ENCODE data around the gene HIGD1A. TPM values are rescaled to one million over a fixed set of nuclear protein-coding genes. Genes with fewer than 3 reads are reported as not detected.

HIGD1A gene
- polyA plus RNA-seq, 5 donors: 83.8 to 109 (median 106) TPM

DNA sequence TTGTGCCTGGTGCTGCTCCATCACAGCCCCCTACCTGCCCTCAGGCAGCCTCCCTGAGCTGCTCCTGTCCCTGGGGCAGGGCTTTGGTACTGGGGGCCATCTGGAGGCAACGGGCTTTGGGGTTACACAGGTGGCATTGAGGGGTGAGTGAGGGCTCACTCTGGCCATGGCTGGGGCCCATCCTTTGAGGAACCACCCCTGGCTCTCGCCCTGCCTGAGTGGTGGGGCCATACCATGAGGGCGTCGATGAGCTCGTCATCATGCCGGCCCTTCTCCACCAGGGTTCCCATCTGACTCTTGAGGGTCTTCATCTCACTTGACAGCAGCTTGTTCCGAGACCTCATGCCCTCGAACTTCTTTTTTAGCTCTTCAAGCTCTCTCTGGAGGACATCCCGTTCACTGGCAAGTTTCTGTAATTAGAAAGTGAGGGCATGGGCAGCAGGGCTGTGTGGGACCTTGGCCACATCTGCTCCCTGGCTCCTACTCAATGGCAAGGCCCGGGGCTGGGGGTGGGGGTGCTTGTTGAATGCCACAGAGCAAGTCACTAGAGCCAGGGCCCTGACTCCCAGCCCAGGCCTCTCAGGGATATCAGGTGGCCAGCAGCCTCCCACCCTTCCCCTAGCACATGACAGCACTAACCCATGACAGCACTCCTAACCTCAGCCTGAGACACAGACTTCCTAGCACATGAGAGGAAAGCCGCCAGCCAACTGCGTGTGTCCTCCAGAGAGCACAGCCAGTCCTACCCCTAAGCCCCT, 64.7 kb downstream of the HIGD1A start:
- DNase-seq: no peak

DNA sequence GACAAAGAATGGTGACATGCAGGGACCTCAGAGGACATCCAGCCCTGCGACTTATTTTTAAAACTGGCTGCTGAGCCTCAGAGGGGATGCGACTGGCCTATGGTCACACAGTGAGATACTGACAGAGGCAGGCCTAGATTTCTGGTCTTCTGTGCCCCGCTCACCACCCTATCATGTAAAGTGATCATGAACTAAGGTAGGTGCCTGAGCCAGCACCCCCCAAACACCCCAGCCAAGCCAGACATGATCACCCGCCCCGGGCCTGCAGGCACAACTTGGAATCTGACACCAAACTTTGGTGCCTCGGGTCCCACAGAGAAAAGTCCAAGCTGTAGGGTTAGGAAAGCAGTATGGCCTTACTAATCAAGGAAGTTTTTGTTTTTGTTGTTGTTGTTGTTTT, 67.8 kb downstream of the HIGD1A start:
- DNase-seq: no peak

DNA sequence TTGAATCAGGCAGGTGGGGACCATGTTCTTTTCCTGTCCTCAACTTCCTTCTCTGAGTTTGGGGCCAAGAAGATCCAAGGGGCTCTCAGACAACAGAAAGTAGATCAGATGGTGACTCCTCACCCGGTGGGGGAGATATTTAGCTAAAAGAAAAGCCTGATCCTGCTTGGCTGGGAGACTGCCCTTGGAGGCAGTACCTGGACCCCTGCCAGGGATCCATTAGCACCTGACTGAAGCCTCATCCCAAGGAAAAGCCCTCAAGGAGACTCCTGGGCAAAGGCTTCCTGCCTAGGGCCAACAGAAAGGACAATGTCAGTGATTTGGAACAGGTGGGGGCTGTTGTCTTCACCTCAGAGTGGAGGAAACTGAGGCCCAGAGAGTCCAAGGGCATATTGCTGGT, 68.2 kb downstream of the HIGD1A start:
- DNase-seq: no peak

DNA sequence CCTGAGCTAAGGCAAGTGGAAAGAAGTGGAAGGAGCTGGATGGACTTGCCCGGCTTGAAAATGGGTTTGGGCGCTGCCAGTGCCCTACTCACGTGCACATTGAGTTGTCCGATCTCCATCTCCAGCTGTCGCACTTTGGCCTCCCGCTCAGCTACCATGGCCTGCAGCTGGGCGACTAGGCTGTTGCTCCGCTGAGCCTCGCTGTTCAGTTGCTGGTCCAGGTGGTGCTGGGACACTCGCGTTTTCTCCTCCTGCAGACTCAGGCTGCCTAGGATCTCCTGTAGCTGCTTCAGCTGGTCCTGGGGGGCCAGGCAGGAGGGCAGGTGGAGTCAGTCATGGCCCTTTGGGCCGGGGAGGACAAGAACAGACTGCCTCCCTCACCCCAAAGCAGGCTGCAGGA, 68.7 kb downstream of the HIGD1A start:
- DNase-seq: no peak

DNA sequence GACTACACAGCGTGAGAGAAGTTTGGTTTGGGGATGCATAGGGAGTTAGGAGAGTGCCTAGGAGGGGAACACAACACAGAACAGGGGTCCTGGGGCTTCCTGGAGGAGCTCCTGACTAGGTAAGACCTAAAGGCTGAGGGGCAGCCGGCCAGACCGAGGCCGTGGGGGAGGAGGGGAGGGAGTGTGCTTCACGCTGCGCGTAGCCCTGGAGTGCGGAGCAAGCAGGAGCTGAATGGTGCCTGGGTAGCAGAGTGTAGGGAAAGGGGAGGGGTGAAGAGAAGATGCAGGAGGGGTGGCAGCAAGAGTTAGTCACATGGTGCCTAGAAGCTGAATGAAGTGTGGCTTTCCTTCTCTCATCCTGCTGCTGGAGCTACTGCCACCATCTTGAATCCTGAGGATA, 69.3 kb downstream of the HIGD1A start:
- no peak for DNase-seq

DNA sequence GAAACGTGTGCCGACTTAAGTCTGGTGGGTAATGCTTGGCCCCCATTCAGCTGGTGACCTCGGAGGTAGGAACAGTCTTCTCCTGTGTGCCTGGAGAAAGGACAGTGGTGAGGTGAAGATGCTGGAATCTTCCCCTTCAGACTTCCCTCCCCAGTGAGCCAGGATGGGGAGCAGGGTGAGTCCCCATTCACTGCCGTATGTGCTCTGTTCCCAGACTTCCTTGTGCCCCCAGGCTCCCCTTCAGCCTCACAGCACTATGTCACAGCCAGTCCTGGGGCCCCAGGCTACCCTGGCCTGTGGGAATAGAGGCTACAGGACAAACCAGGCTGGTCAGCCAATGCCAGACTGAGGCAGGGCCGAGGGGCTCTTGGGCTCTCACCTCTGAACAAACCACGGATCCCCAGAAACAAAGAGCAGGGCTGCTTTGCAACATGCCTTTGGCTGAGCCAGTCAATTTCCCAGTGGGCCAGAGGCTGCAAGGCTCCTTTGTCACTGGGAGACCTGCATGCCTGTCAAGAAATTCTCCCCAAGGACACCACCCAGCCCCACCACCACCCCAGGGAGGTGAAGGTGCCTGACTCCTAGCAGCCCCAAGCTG, 69.9 kb downstream of the HIGD1A start:
- DNase-seq: no peak

DNA sequence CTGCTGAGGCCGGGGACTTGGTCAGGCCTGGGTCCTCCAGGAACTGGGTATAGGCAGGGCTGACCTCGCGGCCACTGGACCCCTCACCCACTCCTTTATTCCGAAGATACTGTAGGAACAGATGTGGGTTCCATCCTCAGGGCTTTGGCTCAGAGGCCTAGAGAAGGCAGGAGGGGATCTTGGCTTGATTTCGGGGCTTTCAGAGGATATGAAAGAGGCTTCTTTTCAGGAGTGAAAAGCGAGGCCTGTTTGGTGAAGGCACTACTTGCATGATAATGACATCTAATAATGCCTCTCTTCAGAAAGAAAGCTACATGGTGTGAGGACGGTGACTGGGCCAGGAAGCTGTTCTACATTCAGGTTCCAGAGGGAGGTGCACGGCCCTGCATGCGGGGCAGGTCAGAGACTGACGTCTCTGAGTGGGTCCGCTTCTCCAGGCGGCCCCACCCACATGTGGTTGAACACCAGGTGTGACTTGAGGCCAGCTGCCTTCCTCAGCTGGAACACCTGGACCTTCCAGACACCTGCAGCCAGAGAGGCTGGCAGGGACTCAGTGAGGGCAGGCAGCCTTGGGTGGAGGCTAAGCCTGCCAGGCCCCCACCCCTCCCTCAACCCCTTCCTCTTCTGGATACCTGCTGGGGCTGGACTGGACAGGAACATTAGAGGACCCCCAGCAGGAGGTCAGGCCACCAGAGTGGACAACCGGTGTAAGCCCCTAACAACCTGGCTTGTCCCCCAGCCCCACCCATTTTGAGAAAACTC, 70.6 kb downstream of the HIGD1A start:
- no peak for DNase-seq

Other genes starting within 250 kb of the HIGD1A start
- gene SEC22C, start 222.5 kb downstream of the HIGD1A start, polyA plus RNA-seq (ENCODE audit: insufficient read depth in 1 of 5, insufficient read length in 5 of 5, low replicate concordance in 1 of 5): 10 to 100 TPM; 37.1 to 51.6 (median 43.3) TPM
- gene SS18L2, start 213.6 kb downstream of the HIGD1A start, polyA plus RNA-seq (ENCODE audit: insufficient read depth in 1 of 5, insufficient read length in 5 of 5, low replicate concordance in 1 of 5): 10 to 100 TPM; 23.7 to 31.8 (median 27.8) TPM
- gene NKTR, start 203.8 kb downstream of the HIGD1A start, polyA plus RNA-seq (ENCODE audit: insufficient read depth in 1 of 5, insufficient read length in 5 of 5, low replicate concordance in 1 of 5): 100 to 1,000 TPM; 135 to 268 (median 223) TPM
- gene ZBTB47, start 150.8 kb downstream of the HIGD1A start, polyA plus RNA-seq (ENCODE audit: insufficient read depth in 1 of 5, insufficient read length in 5 of 5, low replicate concordance in 1 of 5): 10 to 100 TPM; 10.0 to 17.3 (median 13.1) TPM
- gene KLHL40, start 119.0 kb downstream of the HIGD1A start, polyA plus RNA-seq (ENCODE audit: insufficient read depth in 1 of 5, insufficient read length in 5 of 5, low replicate concordance in 1 of 5): 1 to 10 TPM in 1 of 5 donors, not detected in 4; 6.6 TPM
- 1 to 10 TPM in 3 of 5 donors, under 1 TPM in 1, not detected in 1; 0.84 to 3.0 (median 1.6) TPM for gene HHATL, start 101.7 kb downstream of the HIGD1A start, polyA plus RNA-seq (ENCODE audit: insufficient read depth in 1 of 5, insufficient read length in 5 of 5, low replicate concordance in 1 of 5)
- 1 to 10 TPM; 1.7 to 2.9 (median 2.4) TPM for gene CCDC13, start 31.2 kb downstream of the HIGD1A start, polyA plus RNA-seq (ENCODE audit: insufficient read depth in 1 of 5, insufficient read length in 5 of 5, low replicate concordance in 1 of 5)
- gene ACKR2, start 5.0 kb upstream of the HIGD1A start, polyA plus RNA-seq (ENCODE audit: insufficient read depth in 1 of 5, insufficient read length in 5 of 5, low replicate concordance in 1 of 5): 1 to 10 TPM in 4 of 5 donors, under 1 TPM in 1; 0.99 to 2.4 (median 1.7) TPM
- gene CYP8B1, start 71.4 kb upstream of the HIGD1A start, polyA plus RNA-seq (ENCODE audit: insufficient read depth in 1 of 5, insufficient read length in 5 of 5, low replicate concordance in 1 of 5): under 1 TPM; 0.17 to 0.30 (median 0.21) TPM
- gene ZNF662, start 101.7 kb upstream of the HIGD1A start, polyA plus RNA-seq (ENCODE audit: insufficient read depth in 1 of 5, insufficient read length in 5 of 5, low replicate concordance in 1 of 5): 10 to 100 TPM; 41.2 to 56.3 (median 49.2) TPM
- 1 to 10 TPM; 2.9 to 5.2 (median 4.3) TPM for gene GASK1A, start 174.8 kb upstream of the HIGD1A start, polyA plus RNA-seq (ENCODE audit: insufficient read depth in 1 of 5, insufficient read length in 5 of 5, low replicate concordance in 1 of 5)

Data from right lung (tissue), 5 donors.